NCI-H146 treated with DMSO at 0.1 percent for 48 hours (cell line): ENCODE results near the gene IRGQ.
"Not testable (repeated sequence)": the region's sequence is repeated elsewhere in the genome, so short reads cannot be mapped to it uniquely, and the experiment has no call there.

Experiments
- DNase-seq: peaks from one replicate; lab custom pipeline; 2025; ENCODE audit not compliant: unreplicated experiment; lab: John Stamatoyannopoulos, UW

Gene IRGQ

GRCh38 chr19:43599635-43600295 lies 3.8 kb upstream of the IRGQ start:
- DNase-seq: no peak

GRCh38 chr19:43598445-43599240 lies 2.7 kb upstream of the IRGQ start:
- no peak for DNase-seq

GRCh38 chr19:43597876-43598275 lies 1.9 kb upstream of the IRGQ start:
- no peak for DNase-seq

- DNase-seq: no peak
Measured at GRCh38 chr19:43596842-43597461, 1.0 kb upstream of the IRGQ start.

GRCh38 chr19:43595605-43595998 lies 332 bp downstream of the IRGQ start:
- no peak for DNase-seq

- no peak for DNase-seq
Measured at GRCh38 chr19:43594710-43595604, 977 bp downstream of the IRGQ start.

- no peak for DNase-seq
Measured at GRCh38 chr19:43594081-43594697, 1.7 kb downstream of the IRGQ start.

- no peak for DNase-seq
Measured at GRCh38 chr19:43592800-43593350, 3.1 kb downstream of the IRGQ start.

- no peak for DNase-seq
Measured at GRCh38 chr19:43591904-43592772, 3.8 kb downstream of the IRGQ start.

- DNase-seq: no peak
Measured at GRCh38 chr19:43589678-43590077, 6.3 kb downstream of the IRGQ start.

- DNase-seq: no peak
Measured at GRCh38 chr19:43589277-43589676, 6.7 kb downstream of the IRGQ start.

GRCh38 chr19:43587029-43587428 lies 8.9 kb downstream of the IRGQ start:
- DNase-seq: not testable (repeated sequence)

- DNase-seq: no peak
Measured at GRCh38 chr19:43586346-43586745, 9.6 kb downstream of the IRGQ start.

- no peak for DNase-seq
Measured at GRCh38 chr19:43584484-43584883, 11.4 kb downstream of the IRGQ start.

- DNase-seq: no peak
Measured at GRCh38 chr19:43582495-43582894, 13.4 kb downstream of the IRGQ start.

GRCh38 chr19:43581467-43581866 lies 14.5 kb downstream of the IRGQ start:
- no peak for DNase-seq

GRCh38 chr19:43578787-43579186 lies 17.1 kb downstream of the IRGQ start:
- no peak for DNase-seq

GRCh38 chr19:43575955-43576878 lies 19.7 kb downstream of the IRGQ start:
- DNase-seq: peak; percentile 74
